IMR-90 (cell line): ENCODE results near the gene IL1A. TPM values are rescaled to one million over a fixed set of nuclear protein-coding genes. Genes with fewer than 3 reads are reported as not detected.

Source experiments
- ATAC-seq: fragments of 200-7000 bp; cut with Tn5 transposase; 2 replicates; pipeline ENCODE4 v1.9.1; 2020; ENCODE audit warnings: low read depth, mild to moderate bottlenecking, moderate library complexity
- BruUV-seq: library from RNA; stranded (reverse); fragments of 400-500 nt; replicated peaks from 2 replicates; lab custom pipeline; 2021; lab: Mats Ljungman, UMichigan
- CTCF ChIA-PET: fragments of 300-600 bp; formaldehyde crosslinking; extraction: SDS; loops from one replicate; lab custom pipeline; 2021; ENCODE audit warnings: antibody characterized with exemption; lab: Yijun Ruan, JAX
- POLR2A ChIA-PET: fragments of 300-600 bp; sonication (Branson Sonifier 250); formaldehyde crosslinking; loops from one replicate; lab custom pipeline; 2022; ENCODE audit warnings: antibody characterized with exemption; ENCODE audit not compliant: unreplicated experiment; lab: Charles Lee
- DNase-seq: peaks from one replicate; pipeline ENCODE4 v3.0.0; 2013
- H2AFZ ChIP-seq: replicated peaks from 2 replicates; pipeline ENCODE3; 2013; ENCODE audit warnings: low read length, mild to moderate bottlenecking; ENCODE audit not compliant: poor library complexity
- H2AK5ac ChIP-seq: 2 replicates; pipeline ENCODE4 v1.6.1; 2013; ENCODE audit warnings: low read depth, low read length, inconsistent platforms
- H2AK9ac ChIP-seq: replicated peaks from 2 replicates; pipeline ENCODE3; 2013; ENCODE audit warnings: mild to moderate bottlenecking, low read depth, low read length, moderate library complexity; ENCODE audit not compliant: poor library complexity
- H2BK120ac ChIP-seq: 2 replicates; pipeline ENCODE4 v1.6.1; 2013; ENCODE audit warnings: low read depth, low read length, inconsistent platforms
- H2BK15ac ChIP-seq: 3 replicates; pipeline ENCODE4 v1.6.1; 2013; ENCODE audit warnings: low read depth, low read length, inconsistent platforms
- H2BK20ac ChIP-seq: 2 replicates; pipeline ENCODE4 v1.6.1; 2013; ENCODE audit warnings: low read depth, mild to moderate bottlenecking, inconsistent platforms, low read length, moderate library complexity
- H2BK5ac ChIP-seq: 2 replicates; pipeline ENCODE4 v1.6.1; 2013; ENCODE audit warnings: mild to moderate bottlenecking, low read depth, low read length, inconsistent platforms; ENCODE audit not compliant: poor library complexity, severe bottlenecking
- H3K14ac ChIP-seq: replicated peaks from 2 replicates; pipeline ENCODE4 v1.6.1; 2013; ENCODE audit warnings: low read depth, low read length, inconsistent platforms
- H3K18ac ChIP-seq: 2 replicates; pipeline ENCODE4 v1.6.1; 2013; ENCODE audit warnings: low read depth, low read length, control low read depth
- H3K23ac ChIP-seq: 2 replicates; pipeline ENCODE4 v1.6.1; 2013; ENCODE audit warnings: low read depth, low read length, inconsistent platforms
- H3K27ac ChIP-seq: 2 replicates; pipeline ENCODE4 v1.5.1; 2013; ENCODE audit warnings: mild to moderate bottlenecking, control low read depth, low read length; ENCODE audit not compliant: insufficient read depth
- H3K27me3 ChIP-seq: 2 replicates; pipeline ENCODE4 v1.6.1; 2013; ENCODE audit warnings: low read length; ENCODE audit not compliant: control insufficient read depth, insufficient read depth
- H3K36me3 ChIP-seq: 2 replicates; pipeline ENCODE4 v1.6.1; 2013; ENCODE audit warnings: low read length, mixed read lengths; ENCODE audit not compliant: control insufficient read depth, insufficient read depth
- H3K4ac ChIP-seq: 2 replicates; pipeline ENCODE4 v1.6.1; 2013; ENCODE audit warnings: low read depth, low read length, inconsistent platforms
- H3K4me1 ChIP-seq: 2 replicates; pipeline ENCODE4 v1.6.1; 2013; ENCODE audit warnings: low read length, mixed read lengths; ENCODE audit not compliant: control insufficient read depth, insufficient read depth
- H3K4me2 ChIP-seq: 2 replicates; pipeline ENCODE4 v1.6.1; 2013; ENCODE audit warnings: low read depth, mild to moderate bottlenecking, control low read depth, low read length, moderate library complexity
- H3K4me3 ChIP-seq: 2 replicates; pipeline ENCODE4 v1.5.1; 2013; ENCODE audit warnings: low read depth, mild to moderate bottlenecking, control low read depth, low read length, moderate library complexity; ENCODE audit not compliant: insufficient read depth
- H3K56ac ChIP-seq: 2 replicates; pipeline ENCODE4 v1.6.1; 2013; ENCODE audit warnings: low read length, inconsistent platforms; ENCODE audit not compliant: insufficient read depth; ENCODE audit errors: extremely low read depth
- H3K79me1 ChIP-seq, 2 experiments: 2 replicates each; pipeline ENCODE4 v1.6.1; 2013; ENCODE audit warnings: low read length in 2 of 2, inconsistent platforms in 1 of 2, low read depth in 1 of 2
- H3K9ac ChIP-seq: 2 replicates; pipeline ENCODE4 v1.6.1; 2013; ENCODE audit warnings: low read depth, low read length, control low read depth
- H3K9me1 ChIP-seq: 2 replicates; pipeline ENCODE4 v1.6.1; 2013; ENCODE audit warnings: low read length, inconsistent platforms; ENCODE audit not compliant: insufficient read depth
- H3K9me3 ChIP-seq: 2 replicates; pipeline ENCODE4 v1.6.1; 2013; ENCODE audit warnings: low read length; ENCODE audit not compliant: control insufficient read depth, insufficient read depth
- H4K20me1 ChIP-seq: 2 replicates; pipeline ENCODE4 v1.6.1; 2013; ENCODE audit warnings: low read length, inconsistent platforms; ENCODE audit not compliant: insufficient read depth
- H4K5ac ChIP-seq: 2 replicates; pipeline ENCODE4 v1.6.1; 2013; ENCODE audit warnings: mild to moderate bottlenecking, low read depth, low read length, control low read depth
- H4K8ac ChIP-seq, 2 experiments: 2 replicates each; pipeline ENCODE4 v1.6.1; 2013; ENCODE audit warnings: low read depth in 2 of 2, low read length in 2 of 2, control low read depth in 1 of 2, inconsistent platforms in 1 of 2
- H4K91ac ChIP-seq: 2 replicates; pipeline ENCODE4 v1.6.1; 2013; ENCODE audit warnings: low read depth, low read length, inconsistent platforms; ENCODE audit not compliant: insufficient read depth
- BHLHE40 ChIP-seq: fragments of 150-350 bp; IDR thresholded peaks from 2 replicates; pipeline ENCODE4 v1.6.1; 2016; ENCODE audit warnings: mild to moderate bottlenecking, low read depth, low read length
- CEBPB ChIP-seq: IDR thresholded peaks from 2 replicates; pipeline ENCODE4 v1.6.1; 2012; ENCODE audit warnings: low read depth, low read length, improper control_type of control experiment
- CHD1 ChIP-seq: IDR thresholded peaks from 2 replicates; pipeline ENCODE4 v1.6.1; 2012; ENCODE audit warnings: low read depth, low read length, improper control_type of control experiment
- CTCF ChIP-seq: conservative IDR thresholded peaks from 2 replicates; pipeline ENCODE4 v1.5.1; 2012; ENCODE audit warnings: mild to moderate bottlenecking, low read depth, low read length, improper control_type of control experiment
- FOS ChIP-seq: fragments of 150-350 bp; IDR thresholded peaks from 2 replicates; pipeline ENCODE4 v1.6.1; 2016; ENCODE audit warnings: low read depth, low read length
- MAFK ChIP-seq: IDR thresholded peaks from 2 replicates; pipeline ENCODE4 v1.6.1; 2012; ENCODE audit warnings: low read depth, low read length, improper control_type of control experiment
- MAZ ChIP-seq: IDR thresholded peaks from 2 replicates; pipeline ENCODE4 v1.6.1; 2012; ENCODE audit warnings: low read depth, mild to moderate bottlenecking, low read length, improper control_type of control experiment, moderate library complexity, borderline replicate concordance
- MXI1 ChIP-seq: IDR thresholded peaks from 2 replicates; pipeline ENCODE4 v1.6.1; 2012; ENCODE audit warnings: low read depth, mild to moderate bottlenecking, low read length, moderate library complexity, borderline replicate concordance
- NFE2L2 ChIP-seq: fragments of 150-350 bp; IDR thresholded peaks from 2 replicates; pipeline ENCODE4 v1.6.1; 2016; ENCODE audit warnings: low read depth, mild to moderate bottlenecking, low read length
- POLR2A ChIP-seq: IDR thresholded peaks from 2 replicates; pipeline ENCODE4 v1.6.1; 2012; ENCODE audit warnings: mild to moderate bottlenecking, low read depth, low read length
- RAD21 ChIP-seq: IDR thresholded peaks from 2 replicates; pipeline ENCODE4 v1.6.1; 2012; ENCODE audit warnings: low read length, improper control_type of control experiment
- RCOR1 ChIP-seq: IDR thresholded peaks from 2 replicates; pipeline ENCODE4 v1.6.1; 2012; ENCODE audit warnings: mild to moderate bottlenecking, low read length, improper control_type of control experiment; ENCODE audit not compliant: insufficient replicate concordance
- RFX5 ChIP-seq: IDR thresholded peaks from 2 replicates; pipeline ENCODE4 v1.8.0; 2012; ENCODE audit warnings: low read depth, mild to moderate bottlenecking, low read length, moderate library complexity
- SMC3 ChIP-seq: fragments of 150-350 bp; IDR thresholded peaks from 2 replicates; pipeline ENCODE4 v1.6.1; 2016; ENCODE audit warnings: low read depth, mild to moderate bottlenecking, antibody characterized with exemption, low read length, moderate library complexity
- WGBS, 2 experiments: methylation state at CpG; one replicate each; pipeline versions ENCODE4 v1.1.5 to v1.1.7; 2013; ENCODE audit warnings: missing lambda C conversion rate in 2 of 2; ENCODE audit not compliant: insufficient read length in 1 of 2; ENCODE audit errors: extremely low coverage in 2 of 2; 5-methylcytosine and 5-hydroxymethylcytosine counted together
- dilution Hi-C: fragments of 300-500 bp; cut with HindIII; formaldehyde crosslinking; loops from one replicate; pipeline ENCODE4 v1.14.3; 2018; ENCODE audit warnings: low sequenced_read_pairs; ENCODE audit not compliant: unreplicated experiment
- in situ Hi-C: fragments of 300-500 bp; cut with MboI; formaldehyde crosslinking; loops from 3 replicates; pipeline ENCODE4 v1.14.3; 2019; ENCODE audit warnings: low sequenced_read_pairs, inconsistent platforms, mixed read lengths
- intact Hi-C: fragments of 100-400 bp; cut with micrococcal nuclease; formaldehyde crosslinking; loops from 2 replicates; pipeline ENCODE4 v1.10.0; 2022
- polyA plus RNA-seq, 3 experiments: library from polyadenylated mRNA; depleted of rRNA; stranded (reverse); fragments of >200 nt; gene quantifications; 2 replicates each; pipeline ENCODE4 v1.2.3, GENCODE V29; 2012; ENCODE audit warnings: low replicate concordance in 1 of 3
- total RNA-seq: library from RNA; depleted of rRNA; stranded (reverse); fragments of >200 nt; gene quantifications from 2 replicates; pipeline ENCODE4 v1.2.3, GENCODE V29; 2012
- TF ChIP-seq, protein P1 (sequence below): fragments of 150-350 bp; IDR thresholded peaks from 2 replicates; pipeline ENCODE4 v1.6.1; 2016; ENCODE audit warnings: low read depth, mild to moderate bottlenecking, low read length, moderate library complexity, borderline replicate concordance

The IL1A gene
- total and polyA plus RNA-seq, 2 of the 4 experiments (the other 2 are of a cell fraction): 0.48 to 1.1 TPM

DNA sequence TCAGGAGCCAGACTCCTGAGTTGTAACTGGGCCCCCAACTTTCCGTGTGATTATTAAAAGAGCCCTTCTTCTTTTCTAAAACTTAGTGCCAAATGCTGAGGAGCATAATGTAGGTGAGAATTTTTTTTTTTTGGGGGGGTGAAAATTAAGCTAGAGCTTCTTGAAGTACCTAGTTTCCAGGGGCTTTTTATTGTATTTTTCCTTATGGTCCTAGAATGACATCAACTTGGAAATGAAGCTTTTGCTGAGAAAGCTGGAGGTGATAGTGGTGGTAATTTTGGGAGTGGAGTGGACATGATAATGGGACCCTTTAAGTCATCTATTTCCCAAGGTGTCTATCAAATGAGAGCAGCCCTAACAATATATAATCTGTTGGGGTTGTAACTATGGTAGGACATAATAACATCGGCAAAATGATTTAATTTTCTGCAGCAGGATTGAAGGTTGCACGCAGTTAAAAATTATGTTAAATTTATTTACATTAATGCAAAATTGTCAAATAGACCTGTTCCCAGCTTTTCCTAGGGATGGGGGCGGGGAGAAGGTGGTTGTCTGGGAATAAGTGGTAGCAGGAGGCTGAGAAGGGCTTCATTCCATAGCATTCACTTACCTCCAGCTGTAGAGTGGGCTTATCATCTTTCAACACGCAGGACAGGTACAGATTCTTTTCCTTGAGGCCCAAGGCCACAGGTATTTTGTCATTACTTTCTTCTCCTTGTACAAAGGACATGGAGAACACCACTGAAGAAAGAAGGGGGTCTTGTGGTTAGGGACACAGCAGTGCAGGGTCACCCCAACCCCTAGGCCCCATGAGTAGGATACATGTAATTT is 46.6 kb upstream of the IL1A start:
- dilution Hi-C loops: no loop called here
- BruUV-seq: no TSS peak
- TF ChIP-seq RAD21 (no peak), CHD1 (no peak), NFE2L2 (no peak), CTCF (no peak), MXI1 (no peak), FOS (no peak), BHLHE40 (no peak), MAZ (no peak), MAFK (no peak), POLR2A (no peak), CEBPB (no peak), SMC3 (no peak), RCOR1 (no peak), RFX5 (no peak)
- TF ChIP-seq, protein P1, sequence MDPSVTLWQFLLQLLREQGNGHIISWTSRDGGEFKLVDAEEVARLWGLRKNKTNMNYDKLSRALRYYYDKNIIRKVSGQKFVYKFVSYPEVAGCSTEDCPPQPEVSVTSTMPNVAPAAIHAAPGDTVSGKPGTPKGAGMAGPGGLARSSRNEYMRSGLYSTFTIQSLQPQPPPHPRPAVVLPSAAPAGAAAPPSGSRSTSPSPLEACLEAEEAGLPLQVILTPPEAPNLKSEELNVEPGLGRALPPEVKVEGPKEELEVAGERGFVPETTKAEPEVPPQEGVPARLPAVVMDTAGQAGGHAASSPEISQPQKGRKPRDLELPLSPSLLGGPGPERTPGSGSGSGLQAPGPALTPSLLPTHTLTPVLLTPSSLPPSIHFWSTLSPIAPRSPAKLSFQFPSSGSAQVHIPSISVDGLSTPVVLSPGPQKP: no peak

More for the DNA sequence above, 46.6 kb upstream of the IL1A start:
- no peak overlapping the region for H3K56ac ChIP-seq
- no peak overlapping the region for H3K14ac ChIP-seq
- no peak overlapping the region for H4K5ac ChIP-seq
- H2AK9ac ChIP-seq: no peak overlapping the region
- peaks cover 4% of the 10 kb centered on the region; the same call in 1 of the 2 replicates for H3K4me1 ChIP-seq
- no peak overlapping the region for H2BK20ac ChIP-seq
- intact Hi-C loops (no loop called here), in situ Hi-C loops (no loop called here)
- no peak overlapping the region for H2BK15ac ChIP-seq
- no peak overlapping the region for H3K4me3 ChIP-seq
- ChIA-PET POLR2A (no interaction called here), CTCF (no interaction called here)
- H2BK5ac ChIP-seq: no peak overlapping the region
- no peak overlapping the region for H3K23ac ChIP-seq
- H2AFZ ChIP-seq: no peak overlapping the region
- H3K36me3 ChIP-seq: no peaks in the 10 kb centered on the region; the same call in 1 of the 2 replicates
- no peak overlapping the region for H4K8ac ChIP-seq
- no peak overlapping the region for H3K9ac ChIP-seq
- H3K27ac ChIP-seq: no peak overlapping the region
- H4K20me1 ChIP-seq: no peaks in the 10 kb centered on the region
- DNase-seq (no peak), ATAC-seq (no peak)
- no peak overlapping the region for H4K91ac ChIP-seq
- no peak overlapping the region for H3K4ac ChIP-seq
- no CpG with 5 or more reads among the region's 5 CpGs for WGBS, 2 experiments
- H3K27me3 ChIP-seq: no peaks in the 10 kb centered on the region
- no peaks in the 10 kb centered on the region for H3K9me3 ChIP-seq
- H2AK5ac ChIP-seq: no peak overlapping the region
- no peak overlapping the region for H2BK120ac ChIP-seq
- H3K4me2 ChIP-seq: no peak overlapping the region
- peaks cover 0 to 5% of the 10 kb centered on the region in 2 experiments; a peak in 1 of 4 replicates for H3K79me1 ChIP-seq
- H3K9me1 ChIP-seq: no peaks in the 10 kb centered on the region
- no peak overlapping the region for H3K18ac ChIP-seq
